Activated CD4-positive, alpha-beta T cell treated with anti-CD3 and anti-CD28 coated beads, Interleukin-2, Interleukin-6, amounts not matched to agents 100 ng/mL and 50 ng/mL, durations not matched to agents 16 hours and 8 hours (primary cell): ENCODE data around the gene PRKAR1B.

ENCODE experiments used
- DNase-seq: peaks from one replicate; pipeline ENCODE4 v3.0.0-alpha.2; 2020

PRKAR1B gene

GRCh38 chr7:536231-536630, 190.8 kb downstream of the PRKAR1B start:
- DNase-seq: no peak

GRCh38 chr7:534959-535358, 192.1 kb downstream of the PRKAR1B start:
- DNase-seq: no peak

GRCh38 chr7:534075-534474, 193.0 kb downstream of the PRKAR1B start:
- no peak for DNase-seq

DNA sequence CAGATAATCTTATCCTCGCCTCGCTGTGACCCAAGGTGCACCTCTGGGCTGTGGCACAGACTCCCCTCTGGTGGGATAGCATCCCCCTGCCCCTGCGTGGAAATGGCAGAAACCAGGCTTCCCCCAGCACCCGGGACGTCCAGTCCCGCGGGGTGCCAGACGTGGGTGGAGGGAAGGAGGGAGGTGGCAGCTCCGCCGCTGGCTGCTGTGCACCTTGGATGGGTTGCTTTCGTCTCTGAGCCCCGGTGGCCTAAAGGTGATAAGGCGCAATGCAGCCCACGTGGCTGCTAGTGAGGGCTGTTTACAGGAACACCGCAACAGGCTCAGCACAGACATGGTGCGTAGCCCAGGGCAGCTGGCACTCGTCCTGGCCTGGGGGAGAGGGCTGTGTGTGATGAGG, 193.8 kb downstream of the PRKAR1B start:
- no peak for DNase-seq

- DNase-seq: no peak
Observed at GRCh38 chr7:532379-533143, 194.5 kb downstream of the PRKAR1B start.

DNA sequence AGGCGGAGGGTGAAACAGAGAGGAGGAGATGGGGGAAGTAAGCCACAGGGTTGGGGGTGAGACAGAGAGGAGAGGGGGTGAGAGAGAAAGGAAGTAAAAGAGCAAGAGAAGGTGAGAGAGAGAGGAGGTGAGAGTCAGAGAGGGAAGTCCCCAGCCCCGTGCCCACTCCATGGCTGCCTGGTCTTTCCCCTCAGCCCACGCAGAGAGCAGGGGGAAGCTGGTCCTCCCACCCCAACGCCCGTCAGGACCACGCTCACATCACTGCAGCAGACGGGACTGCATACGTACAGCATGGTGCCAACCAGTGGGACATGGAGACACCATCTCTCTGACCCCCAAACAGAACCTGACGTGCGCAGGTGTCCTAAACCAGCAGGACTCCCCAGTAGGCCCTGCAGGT, 195.3 kb downstream of the PRKAR1B start:
- DNase-seq: no peak

GRCh38 chr7:528451-528850, 198.6 kb downstream of the PRKAR1B start:
- no peak for DNase-seq

GRCh38 chr7:527723-528122, 199.4 kb downstream of the PRKAR1B start:
- DNase-seq: no peak

DNA sequence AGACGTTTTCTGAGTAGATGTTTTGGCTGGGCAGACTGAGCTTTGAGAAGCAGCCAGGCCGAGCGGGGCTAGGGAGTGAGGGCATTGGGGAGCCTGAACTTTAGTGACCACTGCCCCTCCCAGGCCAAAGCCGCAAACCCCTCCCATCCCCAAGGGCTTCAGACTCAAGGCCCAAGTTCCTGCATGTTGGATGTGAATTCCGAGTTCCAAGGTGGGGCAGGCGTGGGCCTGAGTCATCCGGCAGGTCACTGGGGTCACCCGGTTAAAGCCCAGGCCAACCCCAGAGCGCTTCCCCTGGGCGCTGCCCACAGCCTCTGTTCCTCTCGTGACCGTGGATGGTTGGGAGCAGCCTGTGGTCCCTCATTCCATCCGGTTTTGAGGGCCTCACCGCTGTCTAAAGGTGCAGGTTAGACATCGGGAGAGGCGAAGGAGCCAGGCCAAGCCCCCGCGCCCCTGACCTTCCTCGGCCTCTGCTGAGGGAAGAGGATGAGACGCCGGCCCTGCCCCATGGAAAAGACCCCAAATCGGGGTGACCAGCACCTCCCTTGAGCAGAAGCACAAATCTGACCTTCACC, 200.5 kb downstream of the PRKAR1B start:
- no peak for DNase-seq

DNA sequence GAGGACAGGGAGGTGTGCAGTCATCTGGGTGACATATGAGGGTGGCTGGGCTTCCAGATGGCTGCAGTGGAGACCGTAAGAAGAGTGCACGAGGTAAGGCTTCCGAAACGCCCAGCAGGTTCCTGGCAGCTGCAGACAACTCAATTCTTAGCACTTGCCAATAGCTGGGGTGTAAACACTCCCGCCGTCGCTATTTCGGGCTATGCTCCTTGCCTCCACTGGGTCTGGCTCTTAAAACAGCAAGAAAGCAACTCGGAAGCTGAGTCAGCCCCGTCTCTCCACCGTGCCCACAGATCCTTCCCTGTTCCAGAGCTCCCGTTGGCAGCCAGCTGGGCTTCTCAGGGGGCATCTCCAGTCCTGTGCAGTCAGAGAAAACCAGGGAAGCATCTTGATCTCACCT, 201.3 kb downstream of the PRKAR1B start:
- DNase-seq: no peak

DNA sequence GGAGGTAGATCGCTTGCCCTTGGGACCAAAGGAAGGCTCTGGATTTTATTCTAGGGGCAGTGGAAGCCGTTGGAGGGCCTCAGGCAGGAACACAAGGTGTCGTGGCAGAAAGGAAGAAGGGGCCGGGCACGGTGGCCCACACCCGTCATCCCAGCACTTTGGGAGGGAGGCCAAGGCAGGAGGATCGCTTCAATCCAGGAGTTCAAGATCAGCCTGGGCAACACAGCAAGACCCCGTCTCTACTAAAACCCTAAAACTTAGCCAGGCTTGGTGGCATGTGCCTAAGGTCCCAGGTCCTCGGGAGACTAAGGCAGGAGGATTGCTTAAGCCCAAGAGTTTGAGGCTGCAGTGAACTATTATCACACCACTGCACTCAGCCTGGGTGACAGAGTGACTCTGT, 202.3 kb downstream of the PRKAR1B start:
- DNase-seq: no peak

GRCh38 chr7:523347-524336, 203.4 kb downstream of the PRKAR1B start:
- no peak for DNase-seq

GRCh38 chr7:522951-523314, 204.1 kb downstream of the PRKAR1B start:
- DNase-seq: no peak

DNA sequence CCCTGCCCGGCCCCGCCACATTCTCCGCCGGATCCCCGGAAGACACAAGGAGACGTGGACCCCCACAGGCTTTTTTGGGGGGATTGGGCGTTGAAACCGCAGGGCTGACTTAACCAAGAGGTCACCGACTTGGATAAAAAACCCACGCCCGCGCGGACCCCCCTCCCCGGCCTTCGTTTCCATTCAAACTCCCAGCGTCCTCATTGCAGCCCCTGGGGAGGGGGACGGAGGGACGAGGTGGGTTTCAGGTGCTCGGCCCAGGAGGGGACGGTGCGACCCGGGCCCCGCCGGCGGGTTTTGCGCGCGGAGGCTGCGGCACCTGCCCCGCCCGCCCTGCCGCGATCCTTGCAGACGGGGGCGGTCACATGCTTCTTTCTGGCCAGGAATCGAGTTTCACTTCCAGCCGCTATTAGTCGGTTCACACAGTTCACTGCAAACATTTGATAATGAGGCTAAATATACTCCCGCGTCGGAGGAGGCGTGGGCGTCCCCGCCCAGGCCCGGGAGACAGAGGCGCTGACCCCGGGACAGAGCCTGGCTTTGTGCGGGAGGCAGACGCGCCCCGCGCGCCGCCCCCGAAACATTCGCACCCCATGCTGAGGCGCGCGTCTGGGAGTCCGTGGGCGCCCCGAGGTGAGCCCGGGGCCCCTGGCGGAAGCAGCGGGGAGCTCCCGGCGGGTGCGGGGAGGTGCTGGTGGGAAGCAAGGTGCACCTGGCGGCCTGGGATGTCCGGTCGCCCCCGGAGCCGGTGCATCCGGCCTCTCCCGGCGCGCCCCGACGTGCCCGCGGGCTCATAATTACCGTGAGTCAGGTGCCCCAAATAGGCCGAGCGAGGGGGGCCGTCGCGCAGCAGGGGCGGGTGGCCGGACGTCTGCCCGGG, 204.8 kb downstream of the PRKAR1B start:
- no peak for DNase-seq

GRCh38 chr7:521221-522070, 205.6 kb downstream of the PRKAR1B start:
- DNase-seq: peak; percentile 21

- DNase-seq: no peak
Observed at GRCh38 chr7:520503-521161, 206.4 kb downstream of the PRKAR1B start.

GRCh38 chr7:519484-520390, 207.3 kb downstream of the PRKAR1B start, which contains the start of gene PDGFA:
Gene PDGFA, minus strand, starts transcription at chr7:519846. Its CDS starts 845 bp downstream, at chr7:519001.
- peak; percentile 38 for DNase-seq

GRCh38 chr7:518630-519483, 208.2 kb downstream of the PRKAR1B start:
- peak; percentile 55 for DNase-seq
